Activated CD4-positive, alpha-beta T cell treated with anti-CD3 and anti-CD28 coated beads for 24 hours (primary cell): ENCODE measurements around the gene PDE4D.
"Not testable (repeated sequence)": the region's sequence is repeated elsewhere in the genome, so short reads cannot be mapped to it uniquely, and the experiment has no call there.

ENCODE experiments used
- DNase-seq, 2 donors: peaks; one replicate each; pipeline ENCODE4 v3.0.0-alpha.2; 2020; ENCODE audit warnings: low read depth in 2 of 2

PDE4D gene

DNA sequence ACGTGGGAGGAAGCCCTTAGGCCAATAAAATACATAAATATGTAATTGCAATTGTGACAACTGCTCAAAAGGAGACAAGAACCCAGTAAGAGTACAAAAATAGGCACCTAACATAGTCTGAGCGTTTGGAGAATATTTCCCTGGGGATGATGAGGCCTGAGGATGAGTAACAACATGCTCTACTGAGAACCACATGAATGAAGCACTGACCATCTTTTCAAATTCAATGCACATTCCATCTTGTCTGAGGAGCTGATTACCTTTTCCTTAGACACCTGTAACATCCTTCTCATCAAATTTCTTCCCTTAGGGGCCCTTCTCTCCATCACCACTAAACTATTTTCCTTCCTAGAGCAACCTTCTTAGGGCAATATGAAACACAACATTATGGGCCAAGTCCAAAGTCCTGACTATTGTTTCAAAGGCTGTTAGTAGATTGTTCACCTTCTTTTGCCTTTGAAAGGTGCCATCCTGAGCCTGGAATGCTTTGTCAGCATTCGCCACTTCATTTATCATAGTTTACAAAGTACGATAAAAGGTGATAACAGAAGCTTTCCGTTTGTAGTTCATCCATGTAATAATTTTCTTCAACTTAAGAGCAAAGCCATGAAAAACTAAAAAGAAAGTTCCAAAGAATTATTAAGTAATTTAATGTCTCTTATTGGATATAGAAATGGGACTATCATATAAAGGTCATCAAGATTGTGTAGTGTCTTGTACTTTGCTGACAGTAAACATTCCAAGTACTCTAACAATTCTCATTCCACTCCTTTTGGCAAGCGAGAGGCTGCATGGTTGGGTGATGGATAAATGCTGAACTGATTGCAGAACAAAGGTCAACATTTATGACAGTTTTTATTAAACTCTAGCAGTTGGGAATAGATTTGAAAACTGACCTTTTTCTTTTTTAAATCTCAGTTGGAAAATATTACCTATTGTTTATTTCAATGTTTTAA is 471.3 kb downstream of the PDE4D start:
- DNase-seq, result no peak

- no peak for DNase-seq
Observed at GRCh38 chr5:59420596-59420995, 472.9 kb downstream of the PDE4D start.

- DNase-seq, result no peak
Observed at GRCh38 chr5:59418808-59419207, 474.7 kb downstream of the PDE4D start.

DNA sequence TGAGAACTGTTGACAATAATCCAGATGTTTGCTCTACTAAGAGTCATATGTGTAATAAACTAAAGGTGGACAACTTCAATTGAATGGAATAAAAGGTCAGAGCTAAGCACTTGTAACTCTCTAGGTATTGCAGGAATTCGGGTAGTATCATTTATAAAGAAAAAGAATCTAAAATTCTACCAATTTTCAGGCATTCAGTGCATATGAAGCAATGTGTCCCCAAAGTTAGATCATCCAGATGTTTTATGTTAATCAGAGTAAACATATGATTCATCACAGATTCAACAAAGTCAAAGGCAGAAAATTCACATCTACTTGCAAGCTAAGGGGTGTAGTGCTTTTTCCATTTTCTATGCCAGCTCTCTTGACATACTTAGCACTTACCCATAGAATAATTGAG is 477.1 kb downstream of the PDE4D start:
- no peak for DNase-seq

DNA sequence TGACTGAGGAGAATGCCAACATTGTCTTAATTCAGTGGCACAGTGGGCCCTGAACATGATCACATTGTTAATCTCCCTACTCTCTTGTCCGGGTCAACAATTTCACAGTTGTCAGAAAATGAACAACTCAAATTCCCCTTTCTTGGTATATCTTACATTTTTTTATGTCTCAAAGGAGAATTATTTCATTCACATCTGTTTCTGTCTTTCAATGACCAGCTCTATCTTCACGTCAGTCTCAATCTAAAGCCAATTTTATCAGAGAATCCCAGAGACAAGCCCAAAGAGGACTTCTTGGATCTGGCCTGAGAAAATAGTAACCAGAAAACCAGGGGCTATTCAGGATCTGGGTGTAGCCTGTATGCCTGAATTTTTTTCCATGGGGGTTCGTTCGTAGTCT is 477.5 kb downstream of the PDE4D start:
- no peak for DNase-seq

- DNase-seq, result no peak
Observed at GRCh38 chr5:59412428-59412827, 481.1 kb downstream of the PDE4D start.

GRCh38 chr5:59408997-59409396 is 484.5 kb downstream of the PDE4D start:
- not testable (repeated sequence) for DNase-seq

DNA sequence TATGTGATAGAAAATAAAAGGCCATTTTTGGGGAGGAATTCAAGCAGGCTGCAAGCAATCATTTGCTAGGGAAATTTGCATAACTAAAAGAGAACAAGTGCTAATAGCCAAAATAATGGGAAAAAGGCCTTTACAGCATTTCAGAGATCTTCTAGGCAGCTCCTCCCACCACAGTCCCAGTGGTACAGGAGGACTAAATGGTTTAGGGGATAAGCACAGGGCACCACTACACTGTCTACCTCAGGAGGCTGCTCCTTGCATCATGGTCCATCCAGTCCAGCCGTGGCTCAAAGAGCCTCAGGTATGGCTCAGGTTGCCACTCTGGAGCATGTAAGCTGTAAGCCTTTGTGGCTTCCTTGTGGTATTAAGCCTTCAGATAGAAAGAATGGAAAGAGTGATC is 485.6 kb downstream of the PDE4D start:
- no peak for DNase-seq

DNA sequence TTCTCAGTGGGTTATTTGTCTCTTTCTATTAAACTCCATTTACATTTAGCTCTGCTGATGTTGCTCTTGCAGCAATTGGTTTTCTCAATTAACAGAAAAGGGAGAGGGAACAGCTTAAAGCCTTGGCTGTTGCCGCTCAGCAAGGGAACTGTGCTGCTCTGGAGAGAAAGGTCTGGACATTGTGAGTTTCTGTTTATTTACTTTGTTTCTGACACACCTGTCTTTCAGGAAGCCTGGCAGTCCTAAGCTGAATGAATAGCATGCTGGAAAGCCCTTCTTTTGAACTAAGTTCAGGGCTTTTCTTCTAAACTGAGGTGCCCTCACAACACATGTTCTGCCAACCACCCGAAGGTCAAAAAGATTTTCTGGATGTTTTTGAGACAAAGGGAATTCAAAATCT is 491.9 kb downstream of the PDE4D start:
- DNase-seq, result no peak

GRCh38 chr5:59394956-59395355 is 498.6 kb downstream of the PDE4D start:
- not testable (repeated sequence) for DNase-seq

DNA sequence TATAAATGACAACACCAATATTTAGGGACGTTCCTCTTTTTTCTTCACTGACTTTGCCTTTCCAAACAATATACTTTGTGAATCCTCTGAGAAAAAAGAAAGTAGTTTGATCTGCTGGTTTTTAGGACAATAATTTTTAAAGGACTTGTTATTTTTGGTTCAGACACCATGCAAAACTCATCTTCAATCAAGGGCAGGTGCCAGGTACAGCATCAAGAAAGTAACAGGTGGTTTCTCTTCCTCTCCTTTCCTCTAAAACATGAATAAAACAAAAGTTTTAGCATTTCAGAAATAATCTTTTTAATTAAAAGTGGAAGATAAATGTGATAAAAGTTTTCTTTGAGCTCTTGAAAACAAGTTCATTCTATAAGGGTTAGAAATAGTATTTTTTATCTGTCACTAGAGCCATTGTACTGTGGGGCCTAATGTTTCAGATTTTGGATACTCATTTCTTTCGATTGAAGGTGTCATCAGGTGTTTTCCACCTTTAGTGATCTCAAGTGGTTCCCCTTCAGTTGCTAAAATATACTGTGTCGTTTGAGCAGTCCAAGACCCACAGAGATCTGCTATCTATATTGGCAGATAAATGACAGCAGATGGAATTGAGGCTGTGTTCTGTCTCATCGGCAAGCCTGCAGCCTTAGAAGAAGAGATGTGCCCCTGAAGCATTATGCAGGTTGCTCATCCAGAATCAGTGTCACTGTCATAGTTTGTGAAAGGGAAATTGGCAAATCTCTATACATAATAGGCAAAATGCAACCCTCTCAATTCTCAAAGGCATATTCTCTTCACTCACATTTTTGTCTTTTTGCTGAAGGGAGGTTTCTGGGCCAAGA is 499.7 kb downstream of the PDE4D start:
- no peak for DNase-seq

GRCh38 chr5:59391576-59391975 is 501.9 kb downstream of the PDE4D start:
- DNase-seq, result no peak

- DNase-seq, result no peak
Observed at GRCh38 chr5:59390989-59391388, 502.5 kb downstream of the PDE4D start.

DNA sequence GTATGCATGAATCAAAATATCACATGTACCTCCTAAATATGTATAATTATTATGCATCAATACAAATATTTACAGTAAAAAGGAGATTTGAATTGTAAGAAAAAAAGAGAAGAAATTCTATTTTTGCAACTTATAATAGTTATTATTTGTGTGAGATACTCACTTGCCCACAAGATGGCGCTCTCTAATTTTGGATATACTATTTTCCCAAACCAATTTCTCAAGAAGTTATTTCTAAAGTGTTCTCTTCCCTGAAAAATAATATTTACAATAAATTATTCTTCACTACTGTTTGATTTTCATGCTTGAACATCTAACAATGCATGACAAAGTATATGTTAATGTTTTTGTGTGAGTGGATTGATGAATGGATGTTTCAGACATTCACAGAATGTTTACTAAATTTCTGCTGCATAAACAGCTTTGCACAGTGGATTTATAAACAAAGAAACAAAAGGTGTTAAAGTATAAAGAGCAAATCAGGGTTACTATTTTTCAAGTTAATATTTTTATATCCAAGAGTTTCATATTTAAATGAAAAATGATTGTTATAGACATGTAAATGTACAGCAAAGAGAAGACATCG is 503.4 kb downstream of the PDE4D start:
- no peak for DNase-seq

DNA sequence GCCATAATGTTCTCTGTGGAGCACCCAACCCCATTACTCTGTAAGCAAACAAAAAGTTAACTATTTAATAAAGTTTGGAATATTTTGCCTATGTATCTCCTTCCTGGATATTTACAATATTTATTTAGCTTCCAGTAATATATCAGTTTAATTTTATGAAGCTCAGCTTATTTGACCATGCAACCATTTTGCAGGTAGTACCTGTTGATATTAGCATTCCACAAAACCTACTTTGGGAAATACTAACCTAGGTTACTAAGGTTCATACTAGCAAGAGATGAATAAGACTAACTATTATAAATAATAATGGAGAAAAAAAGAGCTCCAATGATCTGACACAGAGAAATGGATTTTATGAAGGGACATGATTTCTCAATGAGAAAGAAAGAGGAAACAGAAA is 506.4 kb downstream of the PDE4D start:
- DNase-seq, result no peak

DNA sequence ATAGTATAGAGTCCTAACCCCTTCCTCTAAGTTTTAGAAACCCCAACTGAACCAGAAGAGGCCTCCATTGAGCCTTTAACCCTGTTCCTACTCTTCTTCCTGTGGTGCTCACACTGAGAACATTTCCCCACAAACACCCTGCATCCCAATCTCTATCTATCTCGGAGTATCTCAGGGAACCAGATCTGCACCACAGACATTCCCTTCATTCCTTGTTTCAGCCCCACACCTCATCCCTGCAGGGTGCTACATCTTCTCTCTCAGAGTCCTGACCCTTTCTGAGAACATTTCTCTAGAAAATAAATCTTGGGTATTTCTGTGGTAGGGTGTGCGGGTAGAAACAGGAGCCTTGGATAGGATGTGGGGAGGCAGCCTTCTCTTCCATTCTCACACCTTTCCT is 507.8 kb downstream of the PDE4D start:
- DNase-seq, result no peak

DNA sequence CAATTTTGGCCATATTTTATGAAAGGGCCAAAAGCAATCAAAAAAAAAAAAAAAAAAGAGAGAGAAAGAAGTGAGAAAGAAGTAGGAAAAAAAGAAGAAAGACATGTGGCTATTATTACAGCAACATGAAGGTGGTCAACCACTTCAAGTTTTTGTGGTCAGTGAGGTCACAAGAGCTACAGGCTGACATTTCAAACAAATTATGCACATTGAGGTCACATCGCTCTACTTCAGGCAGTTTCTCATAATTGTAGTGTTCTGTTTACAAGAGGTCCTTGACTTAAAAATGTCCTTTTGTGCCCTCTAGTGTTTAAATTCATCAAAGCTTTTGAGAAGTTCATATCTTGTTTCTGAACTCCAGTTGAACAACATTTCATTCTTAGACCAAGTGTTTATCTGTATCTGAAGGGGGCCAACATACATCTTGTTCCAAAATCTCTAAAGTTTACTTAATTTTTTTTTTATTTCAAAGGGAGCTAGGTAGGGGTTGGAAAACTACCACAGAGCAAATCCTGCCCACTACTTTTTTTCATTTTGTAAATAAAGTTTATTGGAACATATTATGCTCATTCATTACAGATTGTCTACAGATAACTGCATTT is 513.1 kb downstream of the PDE4D start:
- no peak for DNase-seq

DNA sequence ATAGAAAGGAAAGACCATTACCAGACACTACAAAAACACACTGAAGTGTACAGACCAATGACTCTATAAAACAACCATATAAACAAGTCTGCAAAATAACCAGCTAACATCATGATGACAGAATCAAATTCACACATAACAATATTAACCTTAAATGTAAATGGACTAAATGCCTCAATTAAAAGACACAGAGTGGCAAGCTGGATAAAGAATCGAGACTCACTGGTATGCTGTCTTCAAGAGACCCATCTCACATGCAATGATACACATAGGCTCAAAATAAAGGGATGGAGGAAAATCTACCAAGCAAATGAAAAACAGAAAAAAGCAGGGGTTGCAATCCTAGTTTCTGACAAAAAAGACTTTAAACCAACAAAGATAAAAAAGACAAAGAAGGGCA is 519.5 kb downstream of the PDE4D start:
- not testable (repeated sequence) for DNase-seq

GRCh38 chr5:59371525-59372127 is 521.9 kb downstream of the PDE4D start:
- DNase-seq, result no peak

- DNase-seq, result no peak
Observed at GRCh38 chr5:59368951-59369350, 524.6 kb downstream of the PDE4D start.

DNA sequence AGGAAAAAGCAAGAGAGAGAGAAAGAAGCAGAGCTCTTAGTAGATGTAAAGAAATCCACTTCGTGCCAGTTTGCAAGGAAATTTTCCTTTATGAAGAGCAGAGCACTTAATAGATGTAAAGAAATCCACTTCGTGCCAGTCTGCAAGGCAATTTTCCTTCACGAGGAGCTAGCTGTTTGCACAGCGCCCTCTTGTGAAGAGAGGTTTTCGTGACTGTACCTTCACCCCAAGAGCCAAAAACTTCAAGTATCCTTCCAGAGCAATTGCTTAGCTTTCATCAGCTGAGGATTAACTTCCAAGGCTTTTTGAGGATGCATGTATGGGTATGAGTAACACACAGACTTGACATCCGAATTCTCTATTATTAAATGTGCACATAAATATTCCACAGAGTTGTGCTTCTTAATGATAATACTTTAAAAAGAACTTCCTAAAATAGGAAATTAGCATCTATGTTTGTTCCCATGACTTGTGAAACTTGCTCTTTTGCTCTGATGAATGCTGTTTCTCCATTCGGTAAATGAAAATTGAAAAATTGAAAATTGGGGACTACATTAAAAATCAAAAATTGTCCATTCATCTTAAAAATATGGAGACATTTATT is 525.6 kb downstream of the PDE4D start:
- DNase-seq, result peak; percentile 11 to 24
